Activated CD8-positive, alpha-beta memory T cell treated with anti-CD3 and anti-CD28 coated beads, Interleukin-2, amount 50 U/mL, for 24 hours (primary cell): Measurements from ENCODE around the gene UXS1.

Experiments used
- DNase-seq: peaks from one replicate; pipeline ENCODE4 v3.0.0-alpha.2; 2020; ENCODE audit errors: extremely low read depth

The UXS1 gene

GRCh38 chr2:106085181-106085940, 108.7 kb downstream of the UXS1 start:
- DNase-seq: no peak

- DNase-seq: no peak
These were observed 113.1 kb downstream of the UXS1 start for GRCh38 chr2:106080959-106081358.

- no peak for DNase-seq
These were observed 116.0 kb downstream of the UXS1 start for GRCh38 chr2:106078096-106078495.

- DNase-seq: no peak
These were observed 117.2 kb downstream of the UXS1 start for GRCh38 chr2:106076941-106077340.

GRCh38 chr2:106075048-106075447, 119.1 kb downstream of the UXS1 start:
- no peak for DNase-seq

- DNase-seq: no peak
These were observed 120.3 kb downstream of the UXS1 start for GRCh38 chr2:106073678-106074406.

GRCh38 chr2:106070181-106070580, 123.9 kb downstream of the UXS1 start:
- DNase-seq: no peak

GRCh38 chr2:106068451-106068850, 125.7 kb downstream of the UXS1 start:
- no peak for DNase-seq

GRCh38 chr2:106065983-106066820, 127.9 kb downstream of the UXS1 start:
- DNase-seq: no peak

- no peak for DNase-seq
These were observed 128.7 kb downstream of the UXS1 start for GRCh38 chr2:106065268-106065982.

GRCh38 chr2:106063181-106063580, 130.9 kb downstream of the UXS1 start:
- no peak for DNase-seq

- DNase-seq: no peak
These were observed 131.5 kb downstream of the UXS1 start for GRCh38 chr2:106062627-106063026.

- DNase-seq: no peak
These were observed 132.3 kb downstream of the UXS1 start for GRCh38 chr2:106061611-106062349.

- DNase-seq: no peak
These were observed 134.6 kb downstream of the UXS1 start for GRCh38 chr2:106059416-106060065.

GRCh38 chr2:106058469-106059137, 135.5 kb downstream of the UXS1 start:
- DNase-seq: no peak

GRCh38 chr2:106057206-106057605, 136.9 kb downstream of the UXS1 start:
- peak; percentile 8 for DNase-seq

- no peak for DNase-seq
These were observed 139.0 kb downstream of the UXS1 start for GRCh38 chr2:106054880-106055655.

- no peak for DNase-seq
These were observed 139.8 kb downstream of the UXS1 start for GRCh38 chr2:106054321-106054720.

- no peak for DNase-seq
These were observed 140.5 kb downstream of the UXS1 start for GRCh38 chr2:106053581-106053980.
